ENCODE measurements around the gene DTNBP1.

GRCh38 chr6:15550546-15551123 lies 112.2 kb downstream of the DTNBP1 start:
- no peak for TF ChIP-seq CTCF (IDR thresholded peaks at IDR 0.05; ENCODE audit: low read length)
- no peak for TF ChIP-seq EZH2 (optimal IDR thresholded peaks at IDR 0.05; ENCODE audit: low read depth, low read length)
